Lower lobe of right lung (tissue), 2 donors: ENCODE data around the gene AOPEP. TPM values are rescaled to one million over a fixed set of nuclear protein-coding genes. Genes with fewer than 3 reads are reported as not detected.

Source experiments
- ATAC-seq, 2 donors: fragments of 200-7000 bp; cut with Tn5 transposase; one replicate each; pipeline ENCODE4 v1.9.1; 2020 to 2022; ENCODE audit warnings: mild to moderate bottlenecking in 2 of 2, moderate library complexity in 2 of 2
- DNase-seq: peaks from one replicate; pipeline ENCODE4 v3.0.0-alpha.2; 2020
- H3K27ac ChIP-seq: fragments of 200-600 bp; one replicate; pipeline ENCODE4 v1.8.0; 2022
- H3K27me3 ChIP-seq: fragments of 200-600 bp; one replicate; pipeline ENCODE4 v1.8.0; 2022; ENCODE audit warnings: low read depth
- H3K36me3 ChIP-seq: fragments of 200-600 bp; one replicate; pipeline ENCODE4 v1.8.0; 2022; ENCODE audit warnings: mild to moderate bottlenecking
- H3K4me1 ChIP-seq: fragments of 200-600 bp; one replicate; pipeline ENCODE4 v1.8.0; 2022
- H3K4me3 ChIP-seq: fragments of 200-600 bp; one replicate; pipeline ENCODE4 v1.8.0; 2022; ENCODE audit warnings: mild to moderate bottlenecking
- H3K9me3 ChIP-seq: fragments of 200-600 bp; one replicate; pipeline ENCODE4 v1.8.0; 2022
- CTCF ChIP-seq: fragments of 200-600 bp; IDR thresholded peaks from one replicate; pipeline ENCODE4 v1.8.0; 2022; ENCODE audit warnings: antibody characterized with exemption, mild to moderate bottlenecking
- intact Hi-C: fragments of 100-400 bp; cut with DNase I; formaldehyde crosslinking; loops from one replicate; pipeline ENCODE4 v1.11.0; 2022
- total RNA-seq: library from RNA; stranded (reverse); fragmentation: NEBNext Ultra II Directional; extraction: Animal tissue kit (Norgen Biotek cat#: 25700); gene quantifications from one replicate; pipeline ENCODE4 v1.2.1, GENCODE V29; 2021
- donor health status: DM: no; HTN: yes; CAD: no; lungs with severe emphysema.

The AOPEP gene
- total RNA-seq, 1 donor from 2014 or later, result 63.7 TPM

GRCh38 chr9:95063300-95063699 lies 336.8 kb downstream of the AOPEP start:
- DNase-seq (no peak), ATAC-seq (no peak)
- H3K4me1 ChIP-seq, result peaks cover 72% of the 10 kb centered on the region
- TF ChIP-seq CTCF, result no peak
- no peak overlapping the region for H3K4me3 ChIP-seq
- intact Hi-C loops, result no loop called here
- H3K27me3 ChIP-seq, result no peaks in the 10 kb centered on the region
- H3K36me3 ChIP-seq, result peaks cover 64% of the 10 kb centered on the region
- H3K9me3 ChIP-seq, result no peaks in the 10 kb centered on the region
- no peak overlapping the region for H3K27ac ChIP-seq

- no peak overlapping the region for H3K4me3 ChIP-seq
Observed at GRCh38 chr9:95065224-95065623, 338.7 kb downstream of the AOPEP start.

GRCh38 chr9:95067057-95067456 lies 340.6 kb downstream of the AOPEP start:
- Histone ChIP-seq H3K4me1 (peaks cover 60% of the 10 kb centered on the region), H3K36me3 (peaks cover 51% of the 10 kb centered on the region), H3K27ac (no peak overlapping the region)

More at GRCh38 chr9:95065224-95065623, 338.7 kb downstream of the AOPEP start:
- no peaks in the 10 kb centered on the region for H3K9me3 ChIP-seq
- H3K27me3 ChIP-seq, result no peaks in the 10 kb centered on the region
- peaks cover 72% of the 10 kb centered on the region for H3K4me1 ChIP-seq
- no peak for DNase-seq
- TF ChIP-seq CTCF, result no peak
- H3K36me3 ChIP-seq, result peaks cover 64% of the 10 kb centered on the region
- H3K27ac ChIP-seq, result peak overlapping the region; percentile 42
- intact Hi-C loops, result no loop called here
- peak in 1 of 2 donors; percentile 16 for ATAC-seq

GRCh38 chr9:95067897-95068296 lies 341.4 kb downstream of the AOPEP start:
- H3K9me3 ChIP-seq, result no peaks in the 10 kb centered on the region
- DNase-seq, result no peak
- no peak overlapping the region for H3K27ac ChIP-seq
- H3K27me3 ChIP-seq, result no peaks in the 10 kb centered on the region
- no peak overlapping the region for H3K4me3 ChIP-seq
- H3K36me3 ChIP-seq, result peaks cover 43% of the 10 kb centered on the region
- TF ChIP-seq CTCF, result no peak
- no peak for ATAC-seq
- intact Hi-C loops, result no loop called here
- peaks cover 56% of the 10 kb centered on the region for H3K4me1 ChIP-seq

More at GRCh38 chr9:95067057-95067456, 340.6 kb downstream of the AOPEP start:
- ATAC-seq (no peak), DNase-seq (no peak)
- no peaks in the 10 kb centered on the region for H3K27me3 ChIP-seq
- H3K4me3 ChIP-seq, result no peak overlapping the region
- no peaks in the 10 kb centered on the region for H3K9me3 ChIP-seq
- intact Hi-C loops, result no loop called here
- no peak for TF ChIP-seq CTCF

GRCh38 chr9:95070549-95071021 lies 344.1 kb downstream of the AOPEP start:
- Histone ChIP-seq H3K4me1 (peaks cover 53% of the 10 kb centered on the region), H3K27ac (peak overlapping the region; percentile 24), H3K4me3 (no peak overlapping the region), H3K27me3 (no peaks in the 10 kb centered on the region), H3K36me3 (peaks cover 28% of the 10 kb centered on the region), H3K9me3 (no peaks in the 10 kb centered on the region)
- intact Hi-C loops, result no loop called here
- no peak for TF ChIP-seq CTCF
- no peak for DNase-seq
- ATAC-seq, result no peak
